ENCODE results near the gene PTPRG.

GRCh38 chr3:62197350-62198012, 636.1 kb downstream of the PTPRG start:
- TF ChIP-seq CTCF (IDR thresholded peaks at IDR 0.05; ENCODE audit: extremely low read depth in 1 of 2, insufficient read depth in 1 of 2, low read depth in 1 of 2, low read length in 2 of 2), result no peak
- TF ChIP-seq JUN (IDR thresholded peaks at IDR 0.05; ENCODE audit: borderline replicate concordance, insufficient read depth, insufficient read length, low read depth), result no peak
- TF ChIP-seq EZH2 (IDR thresholded peaks at IDR 0.05; ENCODE audit: borderline replicate concordance, low read depth, low read length, severe bottlenecking), result no peak
- TF ChIP-seq POLR2A (IDR thresholded peaks at IDR 0.05; ENCODE audit: low read depth, low read length), result no peak
- TF ChIP-seq MAX (IDR thresholded peaks at IDR 0.05; ENCODE audit: insufficient read depth, insufficient read length), result no peak
